RCC 7860 (cell line): ENCODE measurements around the gene HAO2.
"Not testable (repeated sequence)": the region's sequence is repeated elsewhere in the genome, so short reads cannot be mapped to it uniquely, and the experiment has no call there.

Experiments used
- DNase-seq: peaks from one replicate; pipeline ENCODE4 v3.0.0-alpha.2; 2015; ENCODE audit warnings: low spot score
- FAIRE-seq: peaks from 2 replicates; lab custom pipeline; 2012; peaks lifted over from hg19 to GRCh38; lab: Jason Lieb, UNC

HAO2 gene

DNA sequence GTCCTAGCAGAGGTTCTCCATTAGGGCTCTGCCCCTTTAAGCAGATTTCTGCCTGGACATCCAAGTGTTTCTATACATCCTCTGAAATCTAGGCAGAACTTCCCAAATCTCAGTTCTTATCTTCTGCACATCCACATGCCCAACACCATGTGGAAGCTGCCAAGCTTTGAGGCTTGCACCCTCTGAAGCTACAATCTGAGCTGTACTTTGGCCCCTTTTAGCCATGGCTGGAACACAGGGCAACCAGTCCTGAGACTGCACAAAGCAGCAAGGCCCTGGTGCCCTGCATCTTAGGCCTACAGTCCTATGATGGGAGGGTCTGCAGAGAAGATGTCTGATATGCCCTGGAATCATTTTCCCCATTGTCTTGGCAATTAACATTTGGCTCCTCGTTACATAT lies 8.0 kb downstream of the HAO2 start:
- DNase-seq, result no peak
- FAIRE-seq, result no peak

DNA sequence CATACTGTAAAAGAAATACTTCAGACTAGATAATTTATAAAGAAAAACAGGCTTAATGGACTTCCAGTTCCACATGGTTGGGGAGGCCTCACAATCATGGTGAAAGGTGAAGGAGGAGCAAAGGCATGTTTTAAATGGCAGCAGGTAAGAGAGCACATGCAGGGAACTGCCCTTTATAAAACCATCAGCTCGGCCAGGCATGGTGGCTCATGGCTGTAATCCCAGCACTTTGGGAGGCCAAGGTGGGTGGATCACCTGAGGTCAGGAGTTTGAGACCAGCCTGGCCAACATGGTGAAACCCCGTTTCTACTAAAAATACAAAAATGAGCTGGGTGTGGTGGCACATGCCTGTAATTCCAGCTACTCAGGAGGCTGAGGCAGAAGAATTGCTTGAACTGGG lies 9.0 kb downstream of the HAO2 start:
- not testable (repeated sequence) for FAIRE-seq, DNase-seq

DNA sequence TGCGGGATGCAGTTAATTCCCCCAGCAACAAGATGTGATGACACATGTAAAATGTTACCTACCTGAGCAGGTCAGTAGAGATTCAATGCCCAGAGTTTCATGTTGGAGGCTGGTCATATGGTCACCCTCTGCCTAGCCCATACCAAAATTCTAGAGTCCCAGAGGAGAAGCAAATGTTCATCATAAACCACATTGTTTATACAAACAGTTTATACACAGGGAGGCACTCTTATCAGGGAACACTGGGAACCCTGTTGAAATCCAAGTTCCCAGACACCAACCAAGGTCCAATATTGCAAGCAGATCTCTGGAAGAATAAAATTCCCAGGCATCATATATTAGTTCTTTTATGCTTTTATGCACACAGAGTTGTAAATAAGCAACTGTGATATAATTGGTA lies 10.5 kb downstream of the HAO2 start:
- DNase-seq (no peak), FAIRE-seq (no peak)

DNA sequence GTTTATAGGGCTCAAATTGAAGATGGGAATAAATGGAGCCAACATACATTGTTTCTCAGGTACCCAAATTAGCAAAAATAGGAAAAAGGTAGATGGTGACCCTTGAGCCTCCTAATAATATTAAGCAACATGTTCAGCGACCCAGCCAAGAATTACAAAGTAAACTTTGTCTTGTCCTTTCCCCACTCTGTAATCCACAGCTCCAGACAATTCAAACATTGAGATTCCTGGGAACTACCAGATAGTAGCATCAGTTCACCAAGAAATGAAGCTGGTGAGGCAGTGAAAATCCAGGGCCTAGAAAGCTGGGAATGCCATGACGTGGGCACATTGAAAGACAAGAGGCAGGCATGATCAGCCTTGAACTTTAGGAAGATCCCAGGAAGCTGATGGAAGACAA lies 11.7 kb downstream of the HAO2 start:
- DNase-seq (no peak), FAIRE-seq (no peak)

DNA sequence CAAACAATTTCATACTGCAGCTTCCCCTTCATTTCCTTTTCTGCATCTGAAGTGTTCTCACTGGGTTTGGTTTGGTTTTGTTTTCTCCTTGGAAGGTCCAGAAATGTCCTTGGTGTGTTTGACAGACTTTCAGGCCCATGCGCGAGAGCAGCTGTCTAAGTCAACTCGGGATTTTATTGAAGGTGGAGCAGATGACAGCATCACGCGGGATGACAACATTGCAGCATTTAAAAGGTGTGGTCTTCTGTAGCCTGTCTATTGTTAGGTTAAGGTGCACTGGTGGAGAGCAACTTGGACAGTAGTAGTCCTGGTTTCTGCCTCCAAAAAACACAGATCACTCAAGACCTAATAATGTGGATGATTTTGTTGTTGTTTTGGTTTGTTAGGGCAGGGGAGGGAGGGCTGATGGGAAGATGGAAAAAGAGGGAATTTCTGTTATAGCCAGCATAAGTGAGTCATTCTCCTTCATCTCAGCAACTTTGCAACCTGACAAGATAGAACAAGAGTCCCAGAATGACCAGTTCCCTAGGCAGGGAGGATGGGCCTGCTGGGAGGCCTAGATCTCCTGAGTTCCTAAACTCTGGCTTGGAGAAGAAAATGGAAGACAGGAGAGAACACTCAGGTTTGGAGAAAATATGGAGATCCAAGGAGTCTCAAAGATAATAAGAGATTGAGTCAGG lies 12.5 kb downstream of the HAO2 start:
- DNase-seq (no peak), FAIRE-seq (no peak)

DNA sequence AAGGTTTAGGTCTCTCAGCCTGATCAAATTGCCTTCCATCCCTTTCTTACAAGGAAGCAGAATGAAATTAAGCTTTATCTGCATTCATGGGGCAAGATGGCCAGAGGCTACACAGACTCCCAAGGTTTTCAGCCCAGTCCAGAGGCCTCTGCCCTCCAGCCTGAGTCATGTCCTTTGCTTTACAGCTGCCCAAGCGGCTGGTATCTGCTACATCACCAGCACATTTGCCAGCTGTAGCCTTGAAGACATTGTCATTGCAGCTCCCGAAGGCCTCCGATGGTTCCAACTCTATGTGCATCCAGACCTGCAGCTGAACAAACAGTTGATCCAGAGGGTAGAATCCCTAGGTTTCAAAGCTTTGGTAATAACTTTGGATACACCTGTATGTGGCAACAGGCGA lies 16.0 kb downstream of the HAO2 start:
- DNase-seq (no peak), FAIRE-seq (no peak)

DNA sequence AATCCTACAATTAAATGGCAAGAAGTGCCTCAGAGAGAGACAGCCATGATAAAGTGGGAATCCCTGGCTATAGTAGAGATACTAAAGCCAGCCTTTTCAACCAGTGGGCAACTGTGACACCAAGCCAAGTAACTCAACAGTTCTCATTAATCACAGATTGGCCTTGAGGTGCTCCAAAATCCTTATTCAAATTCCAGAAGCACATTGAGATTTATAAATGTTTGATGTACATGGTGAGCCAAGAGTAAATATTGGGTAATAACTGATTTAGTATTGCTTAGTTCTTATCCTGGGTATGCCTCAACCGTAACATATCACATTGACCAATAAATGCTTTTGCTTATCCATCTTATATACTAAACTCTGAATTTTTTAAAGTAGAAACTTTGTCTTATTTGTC lies 17.1 kb downstream of the HAO2 start:
- no peak for FAIRE-seq
- DNase-seq, result no peak

DNA sequence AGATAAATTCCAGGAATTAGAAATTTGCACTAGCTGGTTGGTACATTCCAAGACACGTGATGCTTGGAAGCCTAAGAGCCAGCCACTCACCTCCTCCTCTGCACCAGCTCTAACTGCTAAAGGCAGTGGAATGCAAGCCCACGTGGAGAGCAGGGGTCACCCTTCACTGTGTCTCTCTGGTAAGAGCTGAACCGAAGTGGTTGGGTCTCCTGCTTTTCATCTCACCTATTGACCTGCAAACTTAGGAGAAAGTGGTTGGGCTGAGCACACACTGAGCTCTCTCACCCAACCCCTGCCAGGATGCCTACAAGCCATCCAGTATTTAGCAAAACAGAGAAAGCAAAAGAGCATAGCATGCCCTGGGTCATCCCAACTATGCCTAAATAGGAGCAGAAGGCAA lies 19.3 kb downstream of the HAO2 start:
- FAIRE-seq (no peak), DNase-seq (no peak)

DNA sequence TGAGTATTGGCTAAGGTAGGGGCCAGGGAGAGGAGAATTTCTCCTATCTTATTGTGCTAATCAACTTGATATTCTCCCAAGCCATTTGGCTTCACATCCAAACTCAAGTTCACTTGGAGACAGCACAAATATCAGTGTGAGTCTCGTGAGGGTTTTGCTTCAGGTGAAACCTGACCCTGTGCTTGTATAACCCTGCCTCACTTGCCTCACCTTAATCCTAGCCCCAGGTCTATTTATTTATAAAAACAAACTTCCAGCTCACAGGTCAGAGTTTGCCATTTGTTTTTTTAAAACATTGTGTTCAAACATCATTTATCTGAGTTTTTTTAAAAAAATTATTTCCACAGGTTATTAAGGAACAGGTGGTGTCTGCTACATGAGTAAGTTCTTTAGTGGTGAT lies 19.9 kb downstream of the HAO2 start:
- FAIRE-seq, result no peak

DNA sequence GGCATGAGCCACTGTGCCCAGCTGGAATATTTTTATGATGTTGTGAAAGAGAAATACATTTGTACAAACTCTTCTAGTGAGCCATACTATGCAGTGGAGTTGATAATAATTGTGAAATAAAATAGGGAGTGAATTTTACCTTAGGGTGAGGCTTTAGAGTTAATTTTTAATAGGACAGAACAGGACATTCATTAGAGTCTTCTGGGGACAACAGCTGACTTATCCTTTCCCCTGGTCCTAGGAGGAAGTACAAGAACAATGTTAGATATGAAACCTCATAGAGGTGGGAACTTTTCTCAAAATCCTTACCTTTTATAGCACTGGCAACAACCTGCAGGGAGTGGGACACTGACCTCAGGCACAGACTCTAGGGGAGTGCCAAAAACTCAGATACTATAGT lies 21.9 kb downstream of the HAO2 start:
- FAIRE-seq, result no peak

More for the DNA sequence above, 19.9 kb downstream of the HAO2 start:
- DNase-seq, result no peak

DNA sequence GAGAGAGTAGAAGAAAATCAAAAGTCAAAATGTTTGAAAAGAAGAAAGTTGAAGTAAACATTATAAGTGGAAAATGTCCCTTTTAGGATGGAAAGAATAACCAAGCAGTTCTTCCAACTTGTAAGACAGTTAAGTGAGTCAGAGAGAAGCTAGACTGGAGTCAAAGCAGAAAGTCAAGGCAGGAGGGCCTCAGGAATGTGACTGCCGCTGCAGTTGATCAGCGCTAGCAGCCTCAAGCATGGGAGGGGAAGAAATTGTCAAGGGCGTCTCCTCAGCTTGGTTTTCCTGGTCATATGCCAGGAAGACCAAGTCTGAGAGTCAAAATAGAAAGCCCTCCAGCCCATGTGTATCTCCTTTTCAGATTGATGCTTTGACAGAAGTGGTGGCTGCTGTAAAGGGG lies 23.2 kb downstream of the HAO2 start:
- FAIRE-seq (no peak), DNase-seq (no peak)

More for the DNA sequence above, 21.9 kb downstream of the HAO2 start:
- DNase-seq, result no peak

DNA sequence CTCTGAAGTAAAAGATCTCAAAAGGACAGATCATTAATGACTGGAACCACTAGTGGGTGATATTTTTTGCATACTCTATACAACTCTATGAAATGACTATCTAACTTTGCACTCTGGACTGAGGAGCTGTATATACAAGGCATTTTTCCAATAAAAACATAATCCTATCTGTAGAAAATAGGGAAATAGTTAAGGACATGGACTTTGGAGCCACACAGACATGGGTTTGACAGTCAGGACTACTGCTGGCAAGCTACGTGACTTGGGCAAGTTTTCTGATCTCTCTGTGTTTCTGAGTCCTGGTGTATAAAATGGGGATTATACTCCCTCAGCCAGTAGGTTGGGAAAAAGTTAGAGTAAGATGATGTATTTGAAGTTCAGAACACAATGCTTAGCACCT lies 25.5 kb downstream of the HAO2 start:
- FAIRE-seq, result no peak
- no peak for DNase-seq

DNA sequence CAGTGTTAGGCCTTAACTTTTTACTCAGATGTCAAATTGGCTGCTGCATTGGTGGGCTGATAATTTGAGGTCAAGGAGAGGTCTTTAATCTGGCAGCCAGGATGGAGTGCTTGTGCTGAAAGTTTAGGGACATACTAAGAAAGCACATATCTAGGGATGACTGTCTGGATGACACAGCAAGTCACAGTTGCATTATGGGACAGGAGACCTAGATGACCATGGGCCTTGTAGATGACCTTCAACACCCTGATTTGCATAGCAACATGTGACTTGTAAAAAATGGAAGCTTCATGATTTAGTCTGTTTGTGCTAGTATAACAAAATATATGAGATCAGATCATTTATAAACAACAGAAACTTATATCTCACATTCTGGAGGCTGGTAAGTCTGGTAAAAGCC lies 28.4 kb downstream of the HAO2 start:
- no peak for FAIRE-seq
- no peak for DNase-seq

DNA sequence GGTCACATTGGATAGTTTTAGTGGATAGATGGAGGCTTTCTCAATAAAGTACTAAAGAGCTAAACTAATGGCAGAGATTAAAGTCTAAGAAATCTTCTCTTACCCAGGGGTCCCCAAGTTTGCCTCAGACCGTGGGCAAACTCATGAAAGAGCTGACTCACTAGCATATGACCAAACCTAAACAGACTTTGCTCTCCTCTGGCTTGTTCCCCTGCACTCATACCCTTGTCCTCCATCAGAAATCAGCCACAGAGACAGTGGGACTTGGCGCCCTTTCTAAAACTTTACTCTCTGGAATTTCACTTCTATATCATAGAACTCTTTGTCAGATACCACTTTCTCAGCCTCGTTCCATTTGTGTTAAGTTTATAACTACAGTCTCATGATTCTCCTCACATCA lies 29.4 kb downstream of the HAO2 start:
- DNase-seq, result no peak
- FAIRE-seq, result no peak

DNA sequence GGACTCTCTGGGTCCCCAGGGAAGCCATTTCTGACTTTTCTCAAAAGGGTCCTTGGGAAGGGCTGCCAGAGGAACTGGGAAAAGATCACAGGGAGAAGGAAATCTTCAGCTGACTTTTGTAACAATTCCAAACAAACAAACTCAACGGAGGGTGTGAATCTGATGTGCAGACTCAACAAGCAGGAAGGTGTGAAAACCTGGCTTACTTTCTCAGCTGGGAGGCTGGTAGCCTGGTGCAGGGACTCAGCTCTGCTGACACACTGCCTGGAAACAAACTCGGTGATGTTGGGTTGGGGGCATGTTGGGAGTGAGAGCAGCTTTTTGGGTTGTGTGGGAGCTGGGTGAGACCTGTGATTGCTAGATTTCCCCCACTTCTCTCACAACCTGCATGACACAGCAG lies 36.2 kb downstream of the HAO2 start:
- no peak for FAIRE-seq
- no peak for DNase-seq

DNA sequence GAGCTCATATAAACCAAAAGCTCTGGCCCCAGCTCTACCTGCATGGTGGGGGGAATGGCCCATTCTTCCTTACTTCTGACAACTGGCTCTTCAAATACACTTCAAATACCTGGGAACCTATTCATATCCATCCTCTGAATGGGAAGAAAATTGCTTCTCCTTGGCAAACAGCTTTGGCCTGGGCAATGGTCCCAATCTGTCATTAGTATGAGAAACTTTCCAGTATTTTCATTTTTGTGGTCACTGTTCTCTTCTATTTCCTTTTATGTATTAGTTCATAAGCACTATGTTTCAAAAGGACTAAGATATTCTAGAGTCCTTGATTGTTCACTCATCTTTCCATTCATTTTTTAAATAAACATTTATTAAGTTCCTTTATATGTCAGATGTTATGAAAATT lies 41.1 kb downstream of the HAO2 start:
- no peak for DNase-seq
- FAIRE-seq, result no peak

DNA sequence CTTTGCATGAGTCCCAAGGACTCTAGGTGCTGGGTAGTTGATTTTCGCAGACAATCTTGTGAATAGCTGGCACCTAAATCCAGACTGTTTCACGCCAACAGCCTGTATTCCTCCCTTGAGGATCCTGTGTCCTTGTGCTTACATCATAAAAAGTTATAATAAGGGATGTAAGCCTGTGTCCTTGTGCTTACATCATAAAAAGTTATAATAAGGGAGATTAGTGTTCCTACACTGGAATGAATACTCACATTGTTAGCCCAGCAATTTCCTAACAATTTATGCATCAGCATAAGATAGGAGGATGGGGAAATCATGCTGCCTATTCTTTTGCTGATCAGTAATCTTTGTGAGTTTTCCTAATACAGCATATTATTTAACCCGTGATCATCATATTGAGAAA lies 42.4 kb downstream of the HAO2 start:
- no peak for DNase-seq
- no peak for FAIRE-seq

DNA sequence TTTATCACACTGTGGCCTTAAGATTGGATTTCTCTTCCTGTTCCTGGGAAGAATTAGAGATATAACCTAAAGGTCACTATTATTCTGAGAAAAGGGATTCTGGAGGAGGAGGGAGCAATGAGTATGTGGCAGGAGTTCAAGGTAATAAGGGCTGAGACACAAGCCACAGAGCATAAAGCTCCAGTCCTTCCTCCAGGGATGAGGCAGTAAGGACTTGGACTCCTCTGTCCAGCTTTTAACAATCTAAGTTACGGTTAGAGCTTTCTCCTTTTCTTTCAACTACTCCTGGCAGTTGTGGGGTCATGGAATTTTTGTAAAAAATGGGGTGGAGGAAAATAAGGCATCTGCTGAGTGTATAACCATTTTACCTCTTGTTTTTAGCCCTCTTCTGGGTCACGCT lies 46.4 kb downstream of the HAO2 start, which contains the start of gene HSD3B2:
HSD3B2 (plus strand) TSS at position 201 of the 400 bp plus-strand sequence. CDS start 270 bp downstream, outside the sequence.
- DNase-seq, result no peak

DNA sequence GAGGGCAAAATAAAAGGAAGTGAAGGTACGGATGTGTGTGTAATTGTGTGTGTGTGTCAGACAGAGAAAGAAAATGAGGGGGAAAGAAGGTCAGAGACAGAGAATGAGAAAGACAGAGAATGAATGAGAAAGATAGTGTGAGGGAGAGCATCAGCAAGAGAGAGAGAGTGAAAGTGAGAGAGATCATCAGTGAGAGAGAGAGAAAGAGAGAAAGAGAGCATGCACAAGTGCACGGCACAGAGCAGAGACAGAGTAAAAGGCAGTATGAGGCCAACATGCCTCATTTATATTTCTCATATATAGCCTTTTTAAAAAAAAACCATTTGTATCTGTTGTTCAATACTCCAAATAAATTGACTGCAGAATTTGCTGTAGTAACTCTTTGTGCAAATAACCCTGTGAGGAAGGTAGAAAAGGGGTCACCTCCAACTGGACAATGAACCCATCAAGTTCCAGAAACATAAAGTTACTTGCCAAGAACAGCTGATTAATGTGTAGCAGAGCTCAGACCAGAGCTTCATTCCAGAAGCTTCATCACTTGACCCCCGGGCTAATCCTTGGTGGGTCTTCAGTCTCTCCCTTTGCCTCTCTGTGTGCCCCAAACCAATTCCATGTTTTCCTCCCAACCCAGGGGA lies 47.5 kb downstream of the HAO2 start:
- FAIRE-seq (no peak), DNase-seq (no peak)

More for the DNA sequence above, 46.4 kb downstream of the HAO2 start, which contains the start of gene HSD3B2:
- FAIRE-seq, result no peak

DNA sequence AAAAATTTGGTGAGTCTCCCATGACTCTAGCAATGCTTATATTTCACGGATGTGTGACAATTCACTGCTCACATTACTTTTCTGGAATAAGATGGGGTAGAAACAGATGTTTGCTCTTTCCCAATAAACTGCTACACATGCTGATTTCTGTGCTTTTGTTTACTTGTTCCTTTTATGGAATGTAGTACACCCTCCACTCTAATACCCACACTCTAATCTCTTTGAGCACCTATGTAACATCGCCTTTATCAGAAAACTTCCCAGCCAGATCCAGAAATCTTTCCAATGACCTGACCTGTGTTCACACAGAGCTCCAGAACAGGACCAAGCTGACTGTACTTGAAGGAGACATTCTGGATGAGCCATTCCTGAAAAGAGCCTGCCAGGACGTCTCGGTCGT lies 50.5 kb downstream of the HAO2 start:
- DNase-seq (no peak), FAIRE-seq (no peak)

DNA sequence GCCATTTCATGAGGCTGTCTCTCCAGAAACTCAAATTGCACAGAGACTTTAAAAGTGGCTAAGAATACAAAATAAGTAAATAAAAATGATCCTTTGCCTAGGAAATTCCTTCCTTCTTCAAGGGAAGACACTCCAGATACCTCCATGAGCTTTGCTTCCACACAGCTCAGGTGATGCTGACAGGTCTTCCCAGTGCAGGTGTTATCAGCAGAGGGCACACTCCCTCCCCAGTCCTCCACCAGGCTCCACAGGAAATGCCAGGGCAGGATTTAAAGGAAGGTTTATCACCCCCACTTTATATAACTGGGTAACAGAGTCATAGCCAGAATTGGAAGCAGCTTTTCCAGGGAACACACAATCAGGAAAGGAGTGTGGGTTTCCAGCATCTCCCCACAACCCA lies 52.1 kb downstream of the HAO2 start:
- FAIRE-seq (no peak), DNase-seq (no peak)

DNA sequence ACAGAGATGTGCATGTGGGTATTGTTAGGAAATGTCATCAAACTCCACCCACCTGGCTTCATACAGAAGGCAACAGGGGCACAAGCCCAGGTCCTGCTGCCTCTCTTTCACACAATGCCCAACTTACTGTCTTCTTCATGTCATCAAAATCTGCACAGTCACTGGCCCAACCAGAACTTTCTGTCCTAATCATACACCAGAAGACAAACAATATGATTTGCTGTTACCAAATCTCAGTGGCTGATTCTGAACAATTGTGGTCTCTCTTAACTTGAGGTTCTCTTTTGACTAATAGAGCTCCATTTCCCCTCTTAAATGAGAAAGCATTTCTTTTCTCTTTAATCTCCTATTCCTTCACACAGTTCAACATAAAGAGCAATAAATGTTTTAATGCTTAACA lies 54.0 kb downstream of the HAO2 start:
- DNase-seq, result no peak

DNA sequence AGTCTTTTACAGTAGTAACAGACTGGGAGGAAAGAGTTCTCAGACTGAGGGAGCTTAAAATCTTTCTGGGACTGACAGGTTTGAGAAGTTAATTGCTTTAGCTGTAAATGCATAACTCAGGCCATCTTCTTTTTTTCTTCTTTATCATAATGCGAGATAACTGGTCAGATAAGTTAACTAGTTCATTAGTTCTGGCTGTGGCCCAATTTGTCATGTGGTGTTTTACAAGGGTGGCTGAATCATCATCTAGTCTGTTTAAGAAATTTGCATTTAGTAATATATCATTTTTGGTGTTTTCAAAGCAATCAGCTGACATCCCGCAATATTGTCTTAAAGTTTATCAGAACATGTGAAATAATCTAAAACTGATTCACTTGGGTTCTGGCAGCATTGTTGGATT lies 60.4 kb downstream of the HAO2 start:
- no peak for DNase-seq

More for the DNA sequence above, 54.0 kb downstream of the HAO2 start:
- no peak for FAIRE-seq

More for the DNA sequence above, 60.4 kb downstream of the HAO2 start:
- no peak for FAIRE-seq
